PC-9 (cell line): ENCODE data around the gene CDH13.

Experiments used
- CTCF ChIP-seq: fragments of 200-600 bp; sonication (generic); conservative IDR thresholded peaks from 2 replicates; pipeline ENCODE4 v1.6.1; 2017; ENCODE audit warnings: mixed run types, antibody characterized with exemption, mild to moderate bottlenecking, moderate library complexity
- EZH2 ChIP-seq: fragments of 200-600 bp; sonication (generic); IDR thresholded peaks from 2 replicates; pipeline ENCODE4 v1.8.0; 2017; ENCODE audit warnings: antibody characterized with exemption, low read depth

DNA sequence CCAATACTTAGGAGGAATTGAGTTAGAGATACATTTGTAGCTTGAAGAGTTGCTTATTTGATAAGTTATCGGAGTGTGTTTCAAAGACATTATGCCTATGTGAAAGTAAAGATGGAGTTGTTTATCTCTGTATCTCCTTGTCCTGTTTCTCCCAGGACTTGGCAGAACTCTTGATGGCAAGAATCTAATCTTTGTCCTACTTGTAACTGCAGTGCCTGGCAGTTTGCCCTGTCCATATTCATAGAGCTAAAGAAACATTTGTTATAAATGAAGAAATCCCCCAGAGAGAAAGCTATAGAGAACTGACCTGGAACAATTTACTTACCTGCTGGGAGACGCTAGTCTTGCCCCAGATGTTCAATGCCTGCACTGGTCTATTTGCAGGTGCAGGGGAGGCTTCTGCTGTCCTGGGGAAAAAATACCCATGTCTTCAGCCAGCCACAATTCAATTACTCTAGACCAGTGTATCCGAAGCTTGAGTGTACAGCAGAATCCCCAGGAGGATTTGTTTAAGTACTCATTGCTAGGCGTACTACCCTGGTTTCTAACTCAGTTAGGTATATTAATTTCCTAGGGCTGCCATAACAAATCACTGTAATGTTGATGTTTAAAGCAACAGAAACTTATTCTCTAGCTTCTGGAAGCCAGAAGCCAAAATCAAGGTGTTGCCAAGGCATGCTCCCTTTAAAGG, 771.0 kb downstream of the CDH13 start:
- TF ChIP-seq EZH2, result no peak
- no peak for TF ChIP-seq CTCF
